ENCODE data around the gene MED8.

- TF ChIP-seq, protein P1, sequence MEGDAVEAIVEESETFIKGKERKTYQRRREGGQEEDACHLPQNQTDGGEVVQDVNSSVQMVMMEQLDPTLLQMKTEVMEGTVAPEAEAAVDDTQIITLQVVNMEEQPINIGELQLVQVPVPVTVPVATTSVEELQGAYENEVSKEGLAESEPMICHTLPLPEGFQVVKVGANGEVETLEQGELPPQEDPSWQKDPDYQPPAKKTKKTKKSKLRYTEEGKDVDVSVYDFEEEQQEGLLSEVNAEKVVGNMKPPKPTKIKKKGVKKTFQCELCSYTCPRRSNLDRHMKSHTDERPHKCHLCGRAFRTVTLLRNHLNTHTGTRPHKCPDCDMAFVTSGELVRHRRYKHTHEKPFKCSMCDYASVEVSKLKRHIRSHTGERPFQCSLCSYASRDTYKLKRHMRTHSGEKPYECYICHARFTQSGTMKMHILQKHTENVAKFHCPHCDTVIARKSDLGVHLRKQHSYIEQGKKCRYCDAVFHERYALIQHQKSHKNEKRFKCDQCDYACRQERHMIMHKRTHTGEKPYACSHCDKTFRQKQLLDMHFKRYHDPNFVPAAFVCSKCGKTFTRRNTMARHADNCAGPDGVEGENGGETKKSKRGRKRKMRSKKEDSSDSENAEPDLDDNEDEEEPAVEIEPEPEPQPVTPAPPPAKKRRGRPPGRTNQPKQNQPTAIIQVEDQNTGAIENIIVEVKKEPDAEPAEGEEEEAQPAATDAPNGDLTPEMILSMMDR (conservative IDR thresholded peaks at IDR 0.05; ENCODE audit: low read depth, low read length) = no peak
- no peak for TF ChIP-seq EZH2 (IDR thresholded peaks at IDR 0.05; ENCODE audit: borderline replicate concordance, low read depth, low read length, poor library complexity, severe bottlenecking)
Measured at GRCh38 chr1:43426221-43426620, 36.6 kb upstream of the MED8 start.

All from A673 (cell line).